GM20000 (cell line): Measurements from ENCODE around the gene SLC6A7.

Source experiments
- DNase-seq: peaks from one replicate; pipeline ENCODE4 v3.0.0; 2012; ENCODE audit warnings: low spot score
- TF ChIP-seq, protein P1 (sequence below): IDR thresholded peaks from 2 replicates; pipeline ENCODE4 v1.5.1; 2012; ENCODE audit warnings: mild to moderate bottlenecking, control low read depth; ENCODE audit errors: extremely low read depth, missing control alignments

The SLC6A7 gene

GRCh38 chr5:150236313-150236712 is 46.5 kb downstream of the SLC6A7 start:
- TF ChIP-seq, protein P1, sequence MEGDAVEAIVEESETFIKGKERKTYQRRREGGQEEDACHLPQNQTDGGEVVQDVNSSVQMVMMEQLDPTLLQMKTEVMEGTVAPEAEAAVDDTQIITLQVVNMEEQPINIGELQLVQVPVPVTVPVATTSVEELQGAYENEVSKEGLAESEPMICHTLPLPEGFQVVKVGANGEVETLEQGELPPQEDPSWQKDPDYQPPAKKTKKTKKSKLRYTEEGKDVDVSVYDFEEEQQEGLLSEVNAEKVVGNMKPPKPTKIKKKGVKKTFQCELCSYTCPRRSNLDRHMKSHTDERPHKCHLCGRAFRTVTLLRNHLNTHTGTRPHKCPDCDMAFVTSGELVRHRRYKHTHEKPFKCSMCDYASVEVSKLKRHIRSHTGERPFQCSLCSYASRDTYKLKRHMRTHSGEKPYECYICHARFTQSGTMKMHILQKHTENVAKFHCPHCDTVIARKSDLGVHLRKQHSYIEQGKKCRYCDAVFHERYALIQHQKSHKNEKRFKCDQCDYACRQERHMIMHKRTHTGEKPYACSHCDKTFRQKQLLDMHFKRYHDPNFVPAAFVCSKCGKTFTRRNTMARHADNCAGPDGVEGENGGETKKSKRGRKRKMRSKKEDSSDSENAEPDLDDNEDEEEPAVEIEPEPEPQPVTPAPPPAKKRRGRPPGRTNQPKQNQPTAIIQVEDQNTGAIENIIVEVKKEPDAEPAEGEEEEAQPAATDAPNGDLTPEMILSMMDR, result no peak
- no peak for DNase-seq

DNA sequence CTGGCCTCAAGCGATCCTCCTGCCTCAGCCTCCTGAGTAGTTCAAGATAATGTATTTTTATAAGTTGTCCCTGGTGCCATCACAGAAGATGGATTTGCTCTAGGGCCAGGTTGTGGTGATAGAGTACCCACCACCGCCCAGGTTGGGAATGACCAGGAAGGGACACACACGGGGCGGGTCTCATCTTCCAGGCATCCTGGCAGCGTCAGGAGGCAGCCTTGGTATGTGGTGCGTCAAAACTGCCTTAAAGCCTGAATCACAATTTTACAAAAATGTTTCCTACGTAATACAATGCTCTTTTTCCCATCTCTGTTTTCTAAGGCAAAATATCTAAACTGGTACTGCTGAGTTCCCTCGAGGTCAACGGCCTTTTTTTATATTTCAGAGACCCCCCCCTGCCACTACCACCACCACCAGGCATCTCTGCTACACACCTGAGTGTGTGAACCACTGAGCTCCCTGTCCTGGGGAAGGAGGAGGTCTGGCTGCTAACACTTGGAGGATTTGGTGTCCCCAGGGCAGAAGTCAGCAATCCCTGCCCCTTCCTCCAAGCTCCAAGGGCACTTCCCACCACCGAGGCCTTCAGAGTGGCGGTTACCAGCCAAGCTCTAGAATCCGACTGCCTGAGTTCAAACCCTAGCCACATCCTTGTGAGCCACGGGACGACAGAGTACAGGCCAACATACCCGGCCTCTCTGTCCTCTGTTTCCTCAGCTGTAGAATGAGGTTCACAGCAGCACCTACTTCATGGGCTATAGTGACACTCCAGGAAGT is 47.3 kb downstream of the SLC6A7 start:
- TF ChIP-seq, protein P1, result no peak
- DNase-seq, result no peak

DNA sequence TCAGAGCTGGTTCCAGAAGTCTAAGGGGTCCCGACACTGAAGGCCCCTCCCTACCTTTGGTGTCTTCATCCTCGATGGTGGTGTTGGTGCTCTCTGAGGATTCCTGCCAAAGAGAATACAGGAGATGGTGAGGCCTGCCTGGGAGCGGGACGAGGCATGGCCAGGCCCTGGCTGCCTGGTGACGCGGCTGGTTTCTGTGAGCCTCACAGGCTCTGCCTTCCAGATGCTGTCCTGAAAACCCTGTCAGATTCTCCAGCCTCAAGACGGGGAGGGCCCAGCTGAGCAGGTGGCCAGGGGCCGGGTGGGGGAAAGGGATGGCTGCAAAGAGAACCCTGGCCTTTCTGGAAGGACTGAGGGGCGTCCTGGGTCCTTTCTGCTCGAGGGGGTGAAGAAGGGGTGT is 48.8 kb downstream of the SLC6A7 start:
- TF ChIP-seq, protein P1, result no peak
- DNase-seq, result no peak

- DNase-seq, result no peak
- TF ChIP-seq, protein P1, result no peak
Observed at GRCh38 chr5:150239099-150239793, 49.4 kb downstream of the SLC6A7 start.

DNA sequence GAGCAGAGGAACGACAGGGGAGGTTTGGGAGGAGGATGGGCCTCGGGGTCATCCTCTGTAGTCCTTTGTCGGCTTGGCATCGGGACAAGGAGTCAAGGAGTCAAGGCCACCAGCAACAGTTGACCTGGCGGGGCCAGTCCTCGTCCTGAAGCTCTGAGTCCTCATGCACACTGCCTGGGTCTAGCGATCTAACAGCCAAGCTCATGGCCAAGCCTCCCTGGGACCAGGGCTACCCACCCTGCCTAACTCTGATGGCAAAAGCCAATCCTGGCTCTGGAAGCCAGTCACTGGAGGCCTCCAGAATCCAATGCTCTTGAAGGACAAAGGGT is 49.9 kb downstream of the SLC6A7 start:
- DNase-seq, result no peak
- TF ChIP-seq, protein P1, result no peak

DNA sequence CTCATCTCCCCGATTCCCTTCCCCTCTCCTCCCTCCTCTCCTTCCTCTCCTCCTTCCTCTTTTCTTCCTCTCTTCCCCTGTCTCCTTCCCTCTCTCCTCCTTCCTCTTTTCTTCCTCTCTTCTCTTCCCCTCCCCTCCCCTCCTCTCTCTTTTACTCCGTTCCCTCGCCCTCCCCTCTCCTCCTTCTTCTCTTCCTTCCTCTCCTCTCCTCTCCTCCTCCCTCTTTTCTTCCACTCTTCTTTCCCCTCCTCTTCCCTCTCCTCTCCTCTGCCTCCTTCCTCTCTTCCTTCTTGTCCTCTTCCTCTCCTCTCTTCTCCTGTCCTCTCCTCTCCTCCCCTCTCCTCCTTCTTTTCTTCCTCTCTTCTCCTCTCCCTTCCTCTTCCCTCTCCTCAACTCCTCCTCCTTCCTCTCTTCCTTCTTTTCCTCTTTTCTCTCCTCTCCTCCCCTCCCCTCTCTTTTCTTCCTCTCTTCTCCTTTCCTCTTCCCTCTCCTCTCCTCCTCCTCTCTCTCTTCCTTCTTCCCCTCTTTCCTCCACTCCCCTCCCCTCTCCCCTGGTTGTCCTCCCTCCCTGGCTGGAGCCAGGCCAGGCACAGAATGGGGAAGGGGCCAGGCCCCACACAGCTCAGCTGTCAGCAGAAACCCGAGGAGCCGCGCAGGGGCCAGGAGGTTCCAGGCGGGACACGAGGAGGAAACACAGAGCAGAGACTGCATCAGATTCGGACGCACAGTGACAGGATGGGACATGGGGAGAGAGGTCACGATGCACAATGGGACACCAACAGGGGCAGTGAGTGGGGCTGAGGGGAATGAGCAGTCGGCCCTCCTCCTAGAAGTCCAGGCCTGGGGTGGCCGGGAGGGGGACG is 51.7 kb downstream of the SLC6A7 start:
- no peak for DNase-seq
- TF ChIP-seq, protein P1, result no peak
